ENCODE data around the gene DPM2.

GRCh38 chr9:127970401-127971313 is 33.0 kb upstream of the DPM2 start:
- TF ChIP-seq CTCF (IDR thresholded peaks at IDR 0.05) = no peak
- TF ChIP-seq POLR2A (IDR thresholded peaks at IDR 0.05) = no peak

All from uterus (tissue), 2 donors.